Measurements from ENCODE around the gene NMB. TPM values are rescaled to one million over a fixed set of nuclear protein-coding genes. Genes with fewer than 3 reads are reported as not detected.
"Not testable (repeated sequence)": the region's sequence is repeated elsewhere in the genome, so short reads cannot be mapped to it uniquely, and the experiment has no call there.

NMB gene
- total RNA-seq, result 4.2 and 8.7 TPM in 2 replicates

GRCh38 chr15:84658080-84658787, at the start of gene NMB:
NMB (minus strand) TSS chr15:84658199; CDS start chr15:84658152, 47 bp downstream.
- peak; percentile 48 for DNase-seq (ENCODE audit: low read depth)

DNA sequence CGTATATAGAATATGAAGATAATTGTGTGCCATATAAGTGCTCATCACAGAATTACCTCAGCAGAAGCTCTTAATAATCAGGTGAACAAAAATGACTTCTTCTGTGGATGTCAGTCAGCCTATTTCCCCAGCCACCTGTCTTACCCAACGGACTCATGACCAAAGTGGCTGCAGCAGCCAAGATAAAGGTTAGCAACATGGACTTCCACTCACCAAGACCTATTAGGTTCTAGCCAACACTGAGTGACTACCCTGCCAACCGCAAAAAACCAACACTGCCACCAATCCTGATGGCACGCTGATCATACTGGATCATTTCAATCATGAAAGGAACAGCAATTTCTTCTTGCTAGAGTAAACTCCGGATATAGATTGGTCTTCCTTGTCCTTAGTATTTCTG, 45.8 kb upstream of the NMB start:
- DNase-seq (ENCODE audit: low read depth), result no peak

GRCh38 chr15:84702961-84703482, 45.0 kb upstream of the NMB start:
- peak; percentile 45 for DNase-seq (ENCODE audit: low read depth)

GRCh38 chr15:84699538-84700191, 41.7 kb upstream of the NMB start:
- DNase-seq (ENCODE audit: low read depth), result peak; percentile 32

GRCh38 chr15:84697236-84697990, 39.4 kb upstream of the NMB start:
- DNase-seq (ENCODE audit: low read depth), result no peak

DNA sequence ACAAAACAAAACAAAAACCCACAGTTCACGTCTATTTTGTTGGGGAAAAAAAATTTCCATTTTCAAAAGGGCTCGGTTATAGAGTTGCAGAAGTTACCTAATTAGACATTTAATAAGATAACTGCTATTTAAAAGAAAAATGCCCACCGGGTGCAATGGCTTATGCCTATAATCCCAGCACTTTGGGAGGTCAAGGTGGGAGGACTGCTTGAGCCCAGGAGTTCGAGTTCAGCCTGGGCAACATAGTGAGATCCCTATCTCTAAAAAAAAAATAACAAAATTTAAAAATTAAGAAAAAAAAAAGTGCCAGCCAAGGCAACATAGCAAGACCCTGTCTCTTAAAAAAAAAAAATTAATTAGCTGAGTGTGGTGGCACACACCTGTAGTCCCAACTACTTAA, 38.8 kb upstream of the NMB start:
- DNase-seq (ENCODE audit: low read depth), result no peak

GRCh38 chr15:84690342-84690741, 32.3 kb upstream of the NMB start:
- no peak for DNase-seq (ENCODE audit: low read depth)

DNA sequence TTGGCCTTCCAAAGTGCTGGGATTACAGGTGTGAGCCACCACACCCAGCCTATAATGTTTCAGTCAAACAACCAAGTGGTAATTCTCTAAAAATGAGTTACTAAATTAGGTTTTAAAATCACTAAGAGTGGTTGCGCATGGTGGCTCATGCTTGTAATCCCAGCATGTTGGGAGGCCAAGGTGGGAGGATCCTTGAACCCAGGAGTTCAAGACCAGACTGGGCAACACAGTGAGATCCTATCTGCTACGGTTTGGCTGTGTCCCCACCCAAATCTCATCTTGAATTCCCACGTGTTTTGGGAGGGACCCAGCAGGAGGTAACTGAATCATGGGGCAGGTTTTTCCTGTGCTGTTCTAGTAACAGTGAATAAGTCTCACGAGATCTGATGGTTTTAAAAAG, 31.9 kb upstream of the NMB start:
- no peak for DNase-seq (ENCODE audit: low read depth)

DNA sequence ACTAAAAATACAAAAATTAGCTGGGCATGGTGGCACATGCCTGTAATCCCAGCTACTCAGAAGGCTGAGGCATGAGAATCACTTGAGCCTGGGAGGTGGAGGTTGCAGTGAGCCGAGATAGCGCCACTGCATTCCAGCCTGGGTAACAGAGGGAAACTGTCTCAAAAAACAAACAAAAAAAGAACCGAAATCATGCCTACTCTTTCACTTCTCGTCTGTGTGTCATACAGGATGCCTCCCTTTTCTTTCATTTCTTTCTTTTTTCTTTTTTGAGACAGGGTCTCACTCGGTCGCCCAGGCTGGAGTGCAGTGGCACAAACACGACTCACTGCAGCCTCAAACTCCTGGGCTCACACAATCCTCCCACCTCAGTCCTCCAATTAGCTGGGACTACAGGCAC, 28.4 kb upstream of the NMB start:
- not testable (repeated sequence) for DNase-seq (ENCODE audit: low read depth)

- DNase-seq (ENCODE audit: low read depth), result peak; percentile 56
Measured at GRCh38 chr15:84685304-84685703, 27.3 kb upstream of the NMB start.

DNA sequence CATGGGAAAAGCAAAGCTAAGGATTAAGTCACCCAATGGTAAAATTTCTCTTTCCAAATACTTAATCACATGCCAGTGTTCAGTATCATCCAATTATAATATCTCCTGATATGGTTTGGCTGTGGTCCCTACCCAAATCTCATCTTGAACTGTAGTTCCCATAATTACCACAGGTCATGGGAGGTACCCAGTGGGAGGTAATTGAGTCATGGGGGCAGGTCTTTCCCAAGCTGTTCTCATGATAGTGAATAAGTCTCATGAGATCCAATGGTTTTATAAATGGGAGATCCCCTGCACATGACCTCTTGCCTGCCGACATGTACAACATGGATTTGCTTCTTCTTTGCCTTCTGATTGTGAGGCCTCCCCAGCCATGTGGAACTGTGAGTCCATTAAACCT, 26.1 kb upstream of the NMB start:
- DNase-seq (ENCODE audit: low read depth), result peak; percentile 79

DNA sequence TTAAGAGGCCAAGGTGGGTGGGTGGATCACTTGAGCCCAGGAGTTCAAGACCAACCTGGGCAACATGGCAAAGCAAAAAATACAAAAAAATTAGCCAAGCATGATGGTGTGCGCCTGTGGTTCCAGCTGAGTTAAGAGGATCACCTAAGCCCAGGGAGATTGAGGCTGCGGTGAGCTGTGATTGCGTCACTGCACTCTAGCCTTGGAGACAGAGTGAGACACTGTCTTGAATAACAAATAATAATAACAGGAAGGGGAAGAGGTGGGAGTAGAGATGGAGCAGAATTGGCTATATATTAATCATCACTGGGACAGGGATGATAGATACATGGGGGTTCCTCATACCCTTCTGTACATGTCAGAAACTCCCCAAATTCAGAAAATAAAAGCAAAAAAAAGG, 23.8 kb upstream of the NMB start:
- peak; percentile 91 for DNase-seq (ENCODE audit: low read depth)

- DNase-seq (ENCODE audit: low read depth), result peak; percentile 73
Measured at GRCh38 chr15:84671211-84671610, 13.2 kb upstream of the NMB start.

- DNase-seq (ENCODE audit: low read depth), result no peak
Measured at GRCh38 chr15:84669726-84670125, 11.7 kb upstream of the NMB start.

DNA sequence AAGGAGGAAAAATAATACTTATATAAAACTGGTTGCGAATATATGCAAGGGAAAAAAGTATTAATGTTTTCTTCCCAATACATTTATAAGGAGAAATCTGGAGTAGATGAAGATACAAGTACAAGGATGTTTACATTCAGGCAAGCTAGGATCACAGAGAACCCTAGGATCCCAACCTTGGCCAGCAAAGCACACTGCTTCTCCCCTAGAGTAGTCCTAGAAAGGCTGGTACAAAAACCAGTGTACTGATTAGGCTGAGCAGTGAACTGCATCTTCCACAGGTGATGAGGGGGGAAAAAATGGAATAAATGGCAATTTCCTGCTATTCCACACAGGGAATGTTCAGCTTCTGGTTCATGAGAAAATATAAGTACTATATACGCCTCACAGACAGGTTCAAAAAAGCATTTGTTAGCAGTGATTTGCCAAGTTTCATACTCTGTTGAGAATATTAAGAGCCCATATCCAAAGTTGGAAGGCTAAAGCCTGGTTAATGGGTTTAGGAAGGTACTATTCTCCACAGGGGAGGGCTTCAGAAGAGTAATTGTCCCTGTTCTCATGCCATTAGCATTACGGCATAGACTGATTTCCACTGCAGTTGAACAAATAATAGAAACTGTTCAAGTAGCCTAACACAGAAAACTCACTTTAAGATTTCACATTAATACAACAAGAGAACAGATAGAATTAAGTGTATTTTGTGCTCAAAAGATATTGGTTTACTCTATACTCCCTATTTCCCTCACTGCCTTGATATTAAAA, 10.4 kb upstream of the NMB start:
- no peak for DNase-seq (ENCODE audit: low read depth)

DNA sequence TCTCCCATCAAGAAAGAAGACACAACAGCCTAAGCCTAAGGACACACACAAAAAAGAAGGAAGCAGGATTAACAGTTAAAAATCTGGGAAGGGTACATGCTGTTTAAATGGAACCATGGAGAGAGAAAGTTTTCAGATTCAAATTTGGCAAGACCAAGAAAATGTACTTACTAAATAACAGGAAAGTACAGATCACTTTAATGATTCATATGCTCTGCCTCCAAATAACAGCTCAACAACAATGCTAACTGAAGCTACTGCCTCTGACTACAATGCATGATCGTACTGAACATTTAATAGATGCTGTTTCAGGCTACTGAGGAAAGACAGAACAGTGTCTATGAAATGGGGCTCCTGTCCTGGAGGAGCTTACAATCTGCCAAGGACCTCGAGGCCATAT, 8.4 kb upstream of the NMB start:
- DNase-seq (ENCODE audit: low read depth), result peak; percentile 30

- DNase-seq (ENCODE audit: low read depth), result no peak
Measured at GRCh38 chr15:84661001-84661400, 3.0 kb upstream of the NMB start.

DNA sequence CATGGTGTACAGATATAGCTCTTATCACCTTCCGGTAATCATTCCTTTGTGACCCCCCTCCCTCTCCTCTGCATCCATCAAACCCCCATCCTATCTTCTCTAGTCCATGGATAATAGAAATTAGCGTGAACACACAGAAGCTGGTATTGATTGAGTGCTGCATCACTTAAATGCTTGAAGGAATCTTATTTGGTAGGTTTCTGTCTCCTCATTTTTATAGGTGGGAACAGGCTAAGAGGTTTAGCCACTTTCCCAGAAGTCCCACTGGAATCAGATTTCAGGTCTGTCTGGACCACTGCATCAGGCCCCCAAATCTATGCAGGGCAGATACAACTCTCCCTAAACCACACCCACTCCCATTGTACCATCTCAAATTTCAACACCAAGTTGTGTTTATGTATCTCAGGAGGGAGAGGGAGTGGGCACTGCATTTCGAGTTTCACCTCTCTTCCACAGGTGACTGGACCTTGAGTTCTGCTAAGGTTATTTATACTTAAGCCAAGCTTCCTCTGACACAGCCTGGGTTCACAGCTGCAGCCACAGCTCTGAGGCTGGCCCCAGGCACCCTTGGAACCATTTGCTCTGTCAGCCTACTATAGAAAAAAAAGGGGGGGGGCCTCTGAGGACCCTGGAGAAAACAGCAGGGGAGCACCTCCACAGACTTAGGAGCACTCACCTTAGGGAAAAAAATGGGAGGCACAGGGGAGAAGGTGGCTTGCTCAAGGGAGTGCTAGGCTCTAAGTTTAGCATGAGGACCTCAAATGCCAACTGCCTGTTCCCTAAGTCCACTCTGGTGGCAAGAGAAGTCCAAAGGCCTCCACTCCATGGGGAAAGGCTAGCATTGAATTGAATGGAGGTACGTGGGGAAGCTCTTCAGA, 2.1 kb upstream of the NMB start:
- DNase-seq (ENCODE audit: low read depth), result no peak

- DNase-seq (ENCODE audit: low read depth), result no peak
Measured at GRCh38 chr15:84658788-84659411, 901 bp upstream of the NMB start.

GRCh38 chr15:84657748-84658079, 285 bp downstream of the NMB start:
- DNase-seq (ENCODE audit: low read depth), result no peak

GRCh38 chr15:84656972-84657371, 1.0 kb downstream of the NMB start:
- no peak for DNase-seq (ENCODE audit: low read depth)

Measured in renal cortical epithelial cell (primary cell).